Astrocyte (in vitro differentiated cells and primary cell): ENCODE measurements around the gene CALCOCO1.

Experiments used
- EZH2 ChIP-seq: IDR thresholded peaks from 2 replicates; pipeline ENCODE4 v1.6.1; 2012; ENCODE audit warnings: mild to moderate bottlenecking, low read length, inconsistent platforms; ENCODE audit not compliant: insufficient read depth
- TF ChIP-seq, protein P1 (sequence below): IDR thresholded peaks from 2 replicates; pipeline ENCODE4 v1.5.1; 2011; ENCODE audit warnings: low read depth, mild to moderate bottlenecking, inconsistent platforms, low read length, moderate library complexity; ENCODE audit not compliant: insufficient read depth

- TF ChIP-seq, protein P1, sequence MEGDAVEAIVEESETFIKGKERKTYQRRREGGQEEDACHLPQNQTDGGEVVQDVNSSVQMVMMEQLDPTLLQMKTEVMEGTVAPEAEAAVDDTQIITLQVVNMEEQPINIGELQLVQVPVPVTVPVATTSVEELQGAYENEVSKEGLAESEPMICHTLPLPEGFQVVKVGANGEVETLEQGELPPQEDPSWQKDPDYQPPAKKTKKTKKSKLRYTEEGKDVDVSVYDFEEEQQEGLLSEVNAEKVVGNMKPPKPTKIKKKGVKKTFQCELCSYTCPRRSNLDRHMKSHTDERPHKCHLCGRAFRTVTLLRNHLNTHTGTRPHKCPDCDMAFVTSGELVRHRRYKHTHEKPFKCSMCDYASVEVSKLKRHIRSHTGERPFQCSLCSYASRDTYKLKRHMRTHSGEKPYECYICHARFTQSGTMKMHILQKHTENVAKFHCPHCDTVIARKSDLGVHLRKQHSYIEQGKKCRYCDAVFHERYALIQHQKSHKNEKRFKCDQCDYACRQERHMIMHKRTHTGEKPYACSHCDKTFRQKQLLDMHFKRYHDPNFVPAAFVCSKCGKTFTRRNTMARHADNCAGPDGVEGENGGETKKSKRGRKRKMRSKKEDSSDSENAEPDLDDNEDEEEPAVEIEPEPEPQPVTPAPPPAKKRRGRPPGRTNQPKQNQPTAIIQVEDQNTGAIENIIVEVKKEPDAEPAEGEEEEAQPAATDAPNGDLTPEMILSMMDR: no peak
- no peak for TF ChIP-seq EZH2
These were observed 43.8 kb downstream of the CALCOCO1 start for GRCh38 chr12:53683494-53683893.
